ENCODE results near the gene KRTAP9-7. TPM values are rescaled to one million over a fixed set of nuclear protein-coding genes. Genes with fewer than 3 reads are reported as not detected.

Gene KRTAP9-7
- total and polyA plus RNA-seq, 10 of the 15 experiments (the other 5 are each of a cell fraction or from before 2014, with no cell fraction given) = not detected

- intact Hi-C loops (cut with micrococcal nuclease; ENCODE audit: unreplicated experiment) = no loop called here
These were observed 28.6 kb downstream of the KRTAP9-7 start for GRCh38 chr17:41304091-41304490.

GRCh38 chr17:41307647-41308046 is 32.1 kb downstream of the KRTAP9-7 start:
- Histone ChIP-seq H3K4me3 (no peak overlapping the region), H3K79me2 (ENCODE audit: control insufficient read depth, insufficient read depth, low read length) (no peaks in the 10 kb centered on the region), H2AFZ (ENCODE audit: control insufficient read depth, low read depth, low read length) (no peak overlapping the region), H3K9me3 (replicated peaks; ENCODE audit: control insufficient read depth, insufficient read depth, low read length) (no peaks in the 10 kb centered on the region; the same call in 2 of the 3 replicates), H3K4me1 (ENCODE audit: control insufficient read depth, insufficient read depth, low read length) (no peaks in the 10 kb centered on the region; the same call in 1 of the 2 replicates), H3K9ac (ENCODE audit: control insufficient read depth, insufficient read depth, low read length) (no peak overlapping the region), H3K4me2 (ENCODE audit: control insufficient read depth, insufficient read depth) (no peak overlapping the region), H4K20me1 (ENCODE audit: control insufficient read depth, insufficient read depth) (no peaks in the 10 kb centered on the region), H3K27me3 (replicated peaks in 1 of 2; ENCODE audit: control insufficient read depth in 2 of 2, insufficient read depth in 2 of 2, low read length in 1 of 2) (peaks cover 3 to 4% of the 10 kb centered on the region in 2 experiments; a peak in 2 of 4 replicates), H3K27ac (ENCODE audit: control insufficient read depth, insufficient read depth) (no peak overlapping the region), H3K36me3 (ENCODE audit: control insufficient read depth in 2 of 2, insufficient read depth in 2 of 2, low read length in 1 of 2) (no peaks in the 10 kb centered on the region)
- RAD21 ChIA-PET (ENCODE audit: unreplicated experiment) = no interaction called here
- POLR2A ChIA-PET = no interaction called here
- no peak for TF ChIP-seq IRF4 (IDR thresholded peaks at IDR 0.05; ENCODE audit: low read depth, low read length)
- TF ChIP-seq, protein P1, sequence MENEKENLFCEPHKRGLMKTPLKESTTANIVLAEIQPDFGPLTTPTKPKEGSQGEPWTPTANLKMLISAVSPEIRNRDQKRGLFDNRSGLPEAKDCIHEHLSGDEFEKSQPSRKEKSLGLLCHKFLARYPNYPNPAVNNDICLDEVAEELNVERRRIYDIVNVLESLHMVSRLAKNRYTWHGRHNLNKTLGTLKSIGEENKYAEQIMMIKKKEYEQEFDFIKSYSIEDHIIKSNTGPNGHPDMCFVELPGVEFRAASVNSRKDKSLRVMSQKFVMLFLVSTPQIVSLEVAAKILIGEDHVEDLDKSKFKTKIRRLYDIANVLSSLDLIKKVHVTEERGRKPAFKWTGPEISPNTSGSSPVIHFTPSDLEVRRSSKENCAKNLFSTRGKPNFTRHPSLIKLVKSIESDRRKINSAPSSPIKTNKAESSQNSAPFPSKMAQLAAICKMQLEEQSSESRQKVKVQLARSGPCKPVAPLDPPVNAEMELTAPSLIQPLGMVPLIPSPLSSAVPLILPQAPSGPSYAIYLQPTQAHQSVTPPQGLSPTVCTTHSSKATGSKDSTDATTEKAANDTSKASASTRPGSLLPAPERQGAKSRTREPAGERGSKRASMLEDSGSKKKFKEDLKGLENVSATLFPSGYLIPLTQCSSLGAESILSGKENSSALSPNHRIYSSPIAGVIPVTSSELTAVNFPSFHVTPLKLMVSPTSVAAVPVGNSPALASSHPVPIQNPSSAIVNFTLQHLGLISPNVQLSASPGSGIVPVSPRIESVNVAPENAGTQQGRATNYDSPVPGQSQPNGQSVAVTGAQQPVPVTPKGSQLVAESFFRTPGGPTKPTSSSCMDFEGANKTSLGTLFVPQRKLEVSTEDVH (IDR thresholded peaks at IDR 0.05; ENCODE audit: low read depth, partially characterized antibody) = no peak
- no peak for ATAC-seq
- in situ Hi-C loops (cut with MboI) (no loop called here), intact Hi-C loops (cut with micrococcal nuclease; ENCODE audit: unreplicated experiment) (no loop called here)
- CTCF ChIA-PET = interaction anchor here (0.6 to 0.9 kb wide), 2 partner anchors 15 to 692 kb away, joined by 3 read pairs; no protein-coding TSS in a partner anchor
- no peak for DNase-seq (ENCODE audit: low read depth, low spot score)
- no peak for FAIRE-seq
- SMC1A ChIA-PET (ENCODE audit: uncharacterized antibody, unreplicated experiment) = interaction anchor here (2.3 kb wide), 1 partner anchor 15 kb away, joined by 6 read pairs; no protein-coding TSS in a partner anchor
- WGBS (ENCODE audit: insufficient coverage, insufficient replicate concordance, low lambda C conversion rate, missing lambda C conversion rate) = 67% methylated on average over 9 of the region's 9 CpGs
- no TSS peak for BruUV-seq (replicated peaks)

More at GRCh38 chr17:41304091-41304490, 28.6 kb downstream of the KRTAP9-7 start:
- Histone ChIP-seq H3K4me1 (ENCODE audit: control insufficient read depth, insufficient read depth, low read length) (no peaks in the 10 kb centered on the region; the same call in 1 of the 2 replicates), H3K4me2 (ENCODE audit: control insufficient read depth, insufficient read depth) (no peak overlapping the region), H3K27ac (ENCODE audit: control insufficient read depth, insufficient read depth) (no peak overlapping the region), H2AFZ (ENCODE audit: control insufficient read depth, low read depth, low read length) (no peak overlapping the region), H4K20me1 (ENCODE audit: control insufficient read depth, insufficient read depth) (no peaks in the 10 kb centered on the region), H3K27me3 (replicated peaks in 1 of 2; ENCODE audit: control insufficient read depth in 2 of 2, insufficient read depth in 2 of 2, low read length in 1 of 2) (peaks cover 3 to 6% of the 10 kb centered on the region in 2 experiments; a peak in 2 of 4 replicates), H3K4me3 (no peak overlapping the region), H3K36me3 (ENCODE audit: control insufficient read depth in 2 of 2, insufficient read depth in 2 of 2, low read length in 1 of 2) (no peaks in the 10 kb centered on the region), H3K9me3 (replicated peaks; ENCODE audit: control insufficient read depth, insufficient read depth, low read length) (no peaks in the 10 kb centered on the region; the same call in 2 of the 3 replicates), H3K79me2 (ENCODE audit: control insufficient read depth, insufficient read depth, low read length) (no peaks in the 10 kb centered on the region), H3K9ac (ENCODE audit: control insufficient read depth, insufficient read depth, low read length) (no peak overlapping the region)
- TF ChIP-seq HCFC1 (IDR thresholded peaks at IDR 0.05; ENCODE audit: low read length) = no peak
- TF ChIP-seq KLF5 (IDR thresholded peaks at IDR 0.05; ENCODE audit: partially characterized antibody) = no peak
- no peak for TF ChIP-seq FOXK2 (IDR thresholded peaks at IDR 0.05)
- no peak for TF ChIP-seq POLR2AphosphoS2 (IDR thresholded peaks at IDR 0.05; ENCODE audit: low read depth, low read length)
- TF ChIP-seq SMC3 (IDR thresholded peaks at IDR 0.05; ENCODE audit: borderline replicate concordance, low read length) = no peak
- no peak for TF ChIP-seq MYB (IDR thresholded peaks at IDR 0.05; ENCODE audit: borderline replicate concordance, low read depth, low read length)
- TF ChIP-seq CREB1 (IDR thresholded peaks at IDR 0.05; ENCODE audit: low read depth) = no peak
- ATAC-seq = no peak
- ChIA-PET POLR2A (no interaction called here), RAD21 (ENCODE audit: unreplicated experiment) (no interaction called here), CTCF (no interaction called here), SMC1A (ENCODE audit: uncharacterized antibody, unreplicated experiment) (interaction anchor here (0.5 kb wide), 1 partner anchor 18 kb away, joined by 3 read pairs; no protein-coding TSS in a partner anchor)
- in situ Hi-C loops (cut with MboI) = no loop called here
- BruUV-seq (replicated peaks) = no TSS peak
- FAIRE-seq = no peak
- DNase-seq (ENCODE audit: low read depth, low spot score) = no peak
- WGBS (ENCODE audit: insufficient coverage, insufficient replicate concordance, low lambda C conversion rate, missing lambda C conversion rate) = 57% methylated on average over 12 of the region's 12 CpGs

Measured in GM12878 (cell line).